Mammary epithelial cell (primary cell): ENCODE measurements around the gene EHD4.

Source experiments
- CTCF ChIP-seq, 2 donors: IDR thresholded peaks in 1 of 2; conservative IDR thresholded peaks in 1 of 2; 2 replicates each; pipeline ENCODE4 v1.5.1; 2011 to 2012; ENCODE audit warnings: inconsistent platforms in 2 of 2, low read length in 2 of 2, mild to moderate bottlenecking in 2 of 2, control low read depth in 1 of 2, low read depth in 1 of 2; ENCODE audit not compliant: insufficient read depth in 1 of 2; ENCODE audit errors: extremely low read depth in 1 of 2
- EZH2 ChIP-seq: IDR thresholded peaks from 2 replicates; pipeline ENCODE4 v1.6.1; 2012; ENCODE audit warnings: low read length, inconsistent platforms, borderline replicate concordance

GRCh38 chr15:41993472-41994170 is 21.3 kb upstream of the EHD4 start:
- TF ChIP-seq CTCF (conservative IDR thresholded peaks at IDR 0.05 in 1 of 2, IDR thresholded peaks at IDR 0.05 in 1 of 2; ENCODE audit: extremely low read depth in 1 of 2, insufficient read depth in 1 of 2, low read depth in 1 of 2, low read length in 2 of 2) (no peak), EZH2 (no peak)
